KBM-7 (cell line): ENCODE measurements around the gene LGR5.
"Not testable (repeated sequence)": the region's sequence is repeated elsewhere in the genome, so short reads cannot be mapped to it uniquely, and the experiment has no call there.

ENCODE experiments used
- DNase-seq: peaks from one replicate; pipeline ENCODE4 v3.0.0-alpha.2; 2015
- in situ Hi-C: fragments of 300-500 bp; cut with MboI; formaldehyde crosslinking; loops from 2 replicates; pipeline ENCODE4 v1.14.3; 2020; ENCODE audit warnings: low sequenced_read_pairs, low pct_unique_long_range_greater_than_20kb, mixed read lengths

Gene LGR5

DNA sequence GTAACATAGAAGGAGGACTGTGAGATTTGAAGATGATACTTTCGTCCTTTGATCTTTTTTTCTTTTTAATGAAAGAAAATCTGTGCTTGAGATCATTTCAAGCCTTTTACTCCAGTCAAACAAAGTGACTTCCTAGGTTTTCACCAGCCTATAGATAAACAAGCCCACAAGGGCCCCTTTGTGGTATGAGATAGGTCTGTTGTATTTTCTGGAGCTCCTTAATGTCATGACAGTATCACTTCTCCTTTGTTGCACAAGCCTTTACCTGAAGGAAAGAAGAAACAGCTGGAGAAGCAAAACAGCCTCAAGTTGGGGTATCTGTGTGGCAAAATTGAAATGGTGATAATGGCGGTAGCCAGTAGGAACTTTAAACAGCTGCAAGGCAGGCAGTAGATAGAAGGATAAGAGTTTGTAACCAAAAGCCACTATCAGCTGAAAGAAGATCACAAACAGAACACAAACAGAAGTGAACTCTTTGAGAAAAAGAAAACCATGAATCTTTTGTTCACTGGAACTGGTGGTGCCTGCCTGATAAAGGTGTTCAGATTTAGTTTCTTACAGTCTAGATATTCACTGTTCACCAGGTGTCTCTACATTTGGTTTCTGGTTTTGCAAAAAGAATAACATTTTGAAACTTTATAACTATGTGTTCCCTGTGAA lies 96.8 kb downstream of the LGR5 start:
- DNase-seq = no peak
- in situ Hi-C loops = no loop called here

DNA sequence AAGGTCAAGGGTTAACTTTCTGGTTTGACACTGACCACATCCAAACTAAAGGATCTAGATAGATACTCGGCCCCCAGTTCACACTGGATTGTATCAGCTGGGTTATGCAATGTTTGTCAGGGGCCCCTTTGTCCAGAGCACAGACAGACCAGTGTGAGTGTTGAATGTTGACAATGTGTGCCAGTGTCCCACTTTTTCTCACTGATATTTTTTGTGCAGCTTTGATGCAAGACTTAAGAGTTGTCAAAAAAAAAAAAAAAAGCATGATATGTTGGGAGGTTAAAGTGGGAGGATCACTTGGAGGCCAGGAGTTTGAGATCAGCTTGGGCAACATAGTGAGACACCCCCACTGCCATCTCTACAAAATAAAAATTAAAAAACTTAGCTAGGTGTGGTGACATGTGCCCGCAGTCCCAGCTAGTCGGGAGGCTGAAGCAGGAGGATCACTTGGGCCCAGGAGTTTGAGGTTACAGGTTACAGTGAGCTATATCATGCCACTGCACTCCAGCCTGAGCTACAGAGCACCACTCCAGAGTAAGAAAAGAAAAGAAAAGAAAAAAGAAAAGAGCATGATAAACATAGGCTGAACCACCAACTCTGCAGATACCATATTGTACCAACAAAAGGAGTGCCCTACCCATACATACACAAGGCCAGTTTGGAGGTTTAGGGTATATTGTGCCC lies 97.5 kb downstream of the LGR5 start:
- in situ Hi-C loops = no loop called here
- no peak for DNase-seq

- in situ Hi-C loops = no loop called here
Observed at GRCh38 chr12:71538807-71539206, 99.2 kb downstream of the LGR5 start.

DNA sequence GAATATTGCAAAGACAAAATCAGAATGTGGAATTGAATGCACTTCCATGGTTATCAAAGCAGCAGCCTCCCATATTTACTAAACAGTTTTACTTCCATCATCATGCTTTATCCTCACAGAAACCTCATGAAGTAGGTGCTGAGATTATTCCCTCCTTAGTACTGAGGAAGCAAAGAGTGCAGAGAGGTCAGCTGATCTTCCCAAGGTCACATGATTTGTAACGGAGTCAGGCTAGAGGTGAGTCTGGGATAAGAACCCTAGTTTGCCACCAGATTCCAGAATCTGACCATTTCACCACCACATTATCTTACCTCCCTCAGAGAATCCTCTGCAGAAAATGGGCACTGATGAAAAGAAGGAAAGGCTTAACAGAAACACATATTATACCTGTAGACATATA lies 102.0 kb downstream of the LGR5 start:
- in situ Hi-C loops = no loop called here
- no peak for DNase-seq

More at GRCh38 chr12:71538807-71539206, 99.2 kb downstream of the LGR5 start:
- no peak for DNase-seq

- in situ Hi-C loops = no loop called here
- no peak for DNase-seq
Observed at GRCh38 chr12:71546322-71546861, 106.8 kb downstream of the LGR5 start.

DNA sequence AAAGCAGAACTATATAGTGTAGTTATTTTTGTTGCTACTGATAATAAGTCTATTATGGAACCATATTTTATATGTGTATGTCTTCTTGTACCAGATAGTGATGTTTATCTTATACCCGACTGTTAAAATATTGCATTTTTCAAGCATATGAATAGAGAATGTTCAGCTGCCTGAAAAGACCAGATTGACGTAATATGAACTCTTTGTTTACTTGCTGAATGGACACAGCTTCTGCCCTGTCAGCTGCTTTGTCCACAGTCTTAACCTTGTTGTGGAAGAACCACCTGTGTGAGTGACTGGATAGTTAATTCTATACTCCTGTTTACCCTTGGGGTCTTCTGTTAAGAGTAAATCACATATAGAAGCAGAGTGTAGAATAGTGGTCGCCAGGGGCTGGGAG lies 109.3 kb downstream of the LGR5 start:
- DNase-seq = no peak
- in situ Hi-C loops = no loop called here

DNA sequence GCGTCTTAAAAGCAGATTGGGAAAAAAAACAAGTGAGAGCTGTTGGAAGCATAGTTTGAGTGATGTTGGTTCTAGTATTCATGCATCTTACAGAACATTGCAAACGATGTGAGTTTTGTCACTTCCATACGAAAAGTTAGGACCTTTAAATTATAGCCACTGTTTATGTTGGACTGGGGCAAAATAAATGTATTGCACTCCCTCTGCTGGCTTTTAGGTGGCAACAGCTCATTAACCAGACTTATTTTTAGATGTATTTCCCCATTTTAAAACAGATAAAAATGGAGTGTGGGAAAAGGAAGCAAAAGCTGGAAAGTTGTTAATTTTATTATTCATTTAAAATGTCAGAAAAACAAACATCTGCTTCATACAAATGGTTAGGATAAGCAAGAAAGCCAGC lies 111.9 kb downstream of the LGR5 start:
- DNase-seq = peak; percentile 46
- in situ Hi-C loops = no loop called here

DNA sequence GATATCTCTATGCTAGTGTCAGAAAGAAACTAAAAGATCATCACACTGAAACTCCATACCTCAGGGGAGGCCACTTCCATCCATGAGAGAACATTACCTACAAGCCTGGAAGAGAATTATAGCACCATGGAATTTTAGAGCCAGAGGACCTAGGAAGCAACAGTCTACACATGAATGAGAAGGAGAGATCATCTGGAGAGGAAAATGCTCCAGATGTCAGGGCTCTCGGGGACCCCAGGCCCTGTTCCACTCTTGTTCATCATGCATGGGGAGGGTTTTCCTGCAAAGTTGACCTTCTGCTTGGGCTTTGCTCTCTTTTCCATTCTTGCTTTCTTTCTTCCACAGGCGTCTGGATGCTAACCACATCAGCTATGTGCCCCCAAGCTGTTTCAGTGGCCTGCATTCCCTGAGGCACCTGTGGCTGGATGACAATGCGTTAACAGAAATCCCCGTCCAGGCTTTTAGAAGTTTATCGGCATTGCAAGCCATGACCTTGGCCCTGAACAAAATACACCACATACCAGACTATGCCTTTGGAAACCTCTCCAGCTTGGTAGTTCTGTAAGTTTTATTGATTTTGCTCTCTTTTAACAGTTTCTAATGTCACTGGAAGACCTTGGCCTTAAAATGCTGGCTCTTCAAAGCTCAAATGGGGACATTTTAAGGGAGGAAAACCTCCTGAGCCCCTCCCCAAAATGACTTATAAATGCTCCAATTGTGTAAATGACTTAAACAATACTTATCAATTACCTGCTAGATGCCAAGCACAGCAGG lies 113.3 kb downstream of the LGR5 start:
- in situ Hi-C loops = no loop called here
- DNase-seq = no peak

DNA sequence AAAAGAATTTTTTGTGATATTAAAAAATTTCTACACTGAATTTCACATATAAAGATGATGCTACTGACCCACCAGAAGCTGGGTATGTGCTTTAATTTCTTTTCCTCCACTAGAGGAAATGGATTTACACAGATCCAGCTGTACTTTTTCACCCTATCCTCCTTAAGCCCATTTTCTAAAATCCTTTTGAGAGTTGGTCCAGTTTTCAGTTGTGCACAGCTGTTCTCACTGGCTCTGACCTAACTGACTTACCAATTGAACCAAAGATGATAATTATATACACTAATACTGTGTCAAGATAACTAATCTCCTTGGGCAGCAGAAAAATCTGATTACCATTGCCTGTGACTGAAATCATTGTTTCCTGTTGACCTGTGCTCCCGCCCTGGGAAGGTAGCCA lies 115.6 kb downstream of the LGR5 start:
- in situ Hi-C loops = no loop called here
- no peak for DNase-seq

DNA sequence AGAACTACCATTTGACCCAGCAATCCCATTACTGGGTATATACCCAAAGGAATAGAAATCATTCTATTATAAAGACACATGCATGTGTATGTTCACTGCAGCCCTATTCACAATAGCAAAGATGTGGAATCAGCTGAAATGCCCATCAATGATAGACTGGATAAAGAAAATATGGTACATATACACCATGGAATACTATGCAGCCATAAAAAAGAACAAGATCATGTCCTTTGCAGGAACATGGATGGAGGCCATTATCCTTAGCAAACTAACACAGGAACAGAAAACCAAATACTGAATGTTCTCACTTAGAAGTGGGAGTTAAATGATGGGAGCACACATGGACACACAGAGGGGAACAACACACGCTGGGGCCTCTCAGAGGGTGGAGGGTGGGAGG lies 116.2 kb downstream of the LGR5 start:
- in situ Hi-C loops, DNase-seq: not testable (repeated sequence)

DNA sequence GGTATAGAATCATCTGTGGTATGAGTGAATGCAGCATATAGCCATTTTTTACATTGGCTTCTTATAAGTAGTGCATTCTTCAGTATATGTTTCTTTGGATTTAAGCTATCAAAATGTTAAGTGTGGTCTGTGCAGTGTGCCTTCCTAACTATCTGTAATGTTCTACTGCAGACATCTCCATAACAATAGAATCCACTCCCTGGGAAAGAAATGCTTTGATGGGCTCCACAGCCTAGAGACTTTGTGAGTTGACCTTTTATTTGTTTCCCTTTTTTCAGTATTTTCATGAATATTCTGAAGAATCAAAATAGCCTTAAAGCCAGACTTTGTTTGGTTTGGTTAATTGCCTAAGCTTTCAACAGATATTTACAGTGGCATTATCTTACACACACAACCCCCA lies 116.8 kb downstream of the LGR5 start:
- in situ Hi-C loops = no loop called here
- no peak for DNase-seq

- in situ Hi-C loops = no loop called here
- no peak for DNase-seq
Observed at GRCh38 chr12:71556875-71557274, 117.3 kb downstream of the LGR5 start.

DNA sequence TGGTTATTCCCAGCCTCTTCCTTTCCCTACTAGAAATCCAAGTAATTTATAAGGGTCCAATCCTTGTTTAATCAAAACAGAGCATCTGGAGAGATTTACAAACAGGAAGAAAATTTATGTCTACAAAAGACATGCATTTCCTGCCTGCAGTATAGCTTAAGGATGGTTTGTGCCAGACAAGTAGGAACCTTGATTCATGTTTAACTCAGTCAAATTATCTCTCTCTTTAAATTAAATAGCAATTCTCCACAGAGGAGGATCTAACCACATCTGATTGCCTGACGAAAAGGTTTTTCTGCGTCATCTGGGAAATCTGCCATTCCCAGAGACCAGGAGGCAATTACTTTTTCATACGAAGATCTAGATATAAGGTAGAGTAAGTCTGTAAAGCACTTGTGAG lies 118.8 kb downstream of the LGR5 start:
- no peak for DNase-seq
- in situ Hi-C loops = no loop called here

DNA sequence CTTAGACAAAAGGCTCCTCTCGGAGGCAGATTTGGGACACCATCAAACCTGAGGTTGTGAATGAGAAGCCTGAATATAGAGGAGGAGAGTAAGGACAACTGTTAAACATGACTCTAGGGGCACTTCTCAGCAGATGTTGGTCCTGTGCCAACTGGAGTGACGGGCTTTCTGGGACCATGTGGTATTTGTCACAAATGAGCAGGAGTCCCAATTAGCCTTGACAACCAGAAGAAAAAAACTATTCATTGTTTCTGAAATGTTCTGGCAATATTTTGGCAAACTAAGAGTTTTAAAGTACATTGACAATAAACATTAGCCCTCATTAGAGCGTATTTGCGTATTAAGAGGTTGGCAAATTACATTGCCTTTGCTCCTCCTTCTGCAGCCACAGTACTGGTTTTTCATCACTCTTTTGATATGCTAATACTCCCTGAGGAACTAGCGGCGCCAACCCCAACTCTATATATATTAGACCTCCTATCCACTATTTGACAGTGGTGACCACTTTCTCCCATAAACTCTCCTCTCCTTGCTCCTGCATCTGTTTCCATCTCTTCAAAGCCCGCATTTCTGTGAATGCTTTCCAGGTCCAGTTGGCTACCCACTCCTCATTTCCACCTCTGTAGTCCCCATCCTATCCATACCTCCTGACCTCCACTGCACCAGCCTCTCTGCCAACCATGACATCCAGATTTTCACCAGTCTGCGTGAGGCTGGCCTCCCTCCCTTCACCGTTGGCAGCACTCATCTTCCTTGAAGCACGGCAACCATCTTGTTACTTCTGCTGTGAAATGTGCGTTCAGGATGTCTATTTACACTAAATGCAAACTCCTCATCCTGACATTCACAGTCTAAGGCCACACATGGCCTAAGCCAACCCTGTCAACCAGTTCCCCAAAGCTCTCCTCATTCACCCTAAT lies 123.3 kb downstream of the LGR5 start:
- no peak for DNase-seq

DNA sequence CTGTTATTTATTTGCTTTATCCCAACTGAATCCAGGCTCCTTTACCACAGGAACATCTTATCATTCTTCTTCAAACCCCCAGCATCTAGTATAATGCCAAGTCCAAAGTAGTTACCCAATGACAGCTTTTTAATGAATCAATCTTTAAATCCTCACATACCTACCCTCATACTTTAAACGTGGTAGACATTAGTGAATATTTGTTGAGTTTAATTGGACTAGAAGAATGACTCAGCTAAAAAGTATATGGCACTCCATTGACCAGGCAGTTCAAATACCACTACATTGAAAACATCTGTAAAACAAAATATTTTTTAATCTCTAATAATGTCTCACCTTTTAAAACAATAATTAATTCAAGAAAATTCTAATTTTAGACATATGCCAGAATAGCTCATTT lies 125.9 kb downstream of the LGR5 start:
- DNase-seq = no peak
- in situ Hi-C loops = no loop called here

More for the DNA sequence above, 123.3 kb downstream of the LGR5 start:
- in situ Hi-C loops = no loop called here

DNA sequence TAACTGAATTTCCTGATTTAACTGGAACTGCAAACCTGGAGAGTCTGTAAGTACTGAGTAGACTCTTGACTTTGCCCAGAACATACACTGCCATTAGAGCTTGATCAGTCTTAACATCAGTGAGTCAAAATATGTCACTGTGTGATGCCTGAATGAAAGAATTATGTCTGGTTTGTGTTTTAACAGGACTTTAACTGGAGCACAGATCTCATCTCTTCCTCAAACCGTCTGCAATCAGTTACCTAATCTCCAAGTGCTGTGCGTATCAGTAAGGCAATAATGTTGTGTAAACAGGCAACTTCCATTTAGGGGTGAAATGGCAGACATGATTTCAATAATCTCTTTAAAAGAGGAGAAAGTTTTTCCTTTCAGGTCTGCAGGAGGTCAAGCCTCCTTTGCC lies 127.1 kb downstream of the LGR5 start:
- in situ Hi-C loops = no loop called here
- no peak for DNase-seq

DNA sequence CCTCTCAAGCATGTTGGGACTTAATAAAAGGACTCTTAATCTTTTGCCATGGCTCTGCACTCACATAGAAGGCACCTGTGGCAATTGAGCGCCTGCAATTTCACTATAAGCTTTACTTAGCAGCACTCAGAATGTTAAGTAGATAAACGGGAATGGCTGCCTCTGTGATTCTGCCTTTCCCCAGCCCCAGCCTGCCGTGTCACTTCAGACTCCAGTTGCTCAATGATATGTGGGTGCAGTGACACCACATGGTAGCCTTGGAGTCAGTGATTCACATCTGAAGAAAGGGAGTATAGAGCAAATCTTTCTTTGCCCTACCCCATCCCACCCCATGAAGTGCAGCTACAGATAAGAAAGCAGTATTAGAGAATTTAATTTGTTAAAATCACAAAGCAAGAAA lies 127.9 kb downstream of the LGR5 start:
- in situ Hi-C loops = no loop called here
- DNase-seq = no peak

DNA sequence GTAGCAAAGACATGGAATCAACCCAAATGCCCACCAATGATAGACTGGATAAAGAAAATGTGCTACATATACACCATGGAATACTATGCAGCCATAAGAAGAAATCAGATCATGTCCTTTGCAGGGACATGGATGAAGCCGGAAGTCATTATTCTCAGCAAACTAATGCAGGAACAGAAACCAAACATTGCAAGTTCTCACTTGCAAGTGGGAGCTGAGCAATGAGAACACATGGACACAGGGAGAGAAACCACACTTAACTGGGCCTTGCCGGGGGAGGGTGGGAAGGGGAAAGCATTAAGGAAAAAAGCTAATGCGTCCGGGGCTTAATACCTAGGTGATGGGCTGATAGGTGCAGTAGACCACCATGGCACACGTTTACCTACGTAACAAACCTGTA lies 130.3 kb downstream of the LGR5 start:
- DNase-seq, in situ Hi-C loops: not testable (repeated sequence)

DNA sequence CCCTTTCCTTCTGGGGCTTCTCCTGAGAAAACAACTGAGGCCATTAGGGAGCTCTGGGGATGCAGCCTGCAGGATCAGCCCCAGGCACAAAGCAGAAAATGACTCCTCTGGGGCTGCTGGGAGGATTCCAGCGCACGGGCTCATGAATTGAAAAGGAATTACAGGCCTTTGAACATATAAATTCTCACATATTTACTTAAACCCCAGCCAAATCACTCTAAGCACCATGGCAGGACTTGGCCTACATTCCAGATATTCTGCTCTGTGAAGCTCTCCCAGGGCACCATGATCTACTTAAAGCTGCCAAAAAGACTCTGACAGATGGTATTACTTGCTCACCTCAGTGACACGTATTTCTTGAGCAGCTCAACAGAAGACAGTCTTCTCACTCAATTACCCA lies 136.9 kb downstream of the LGR5 start:
- DNase-seq = no peak
- in situ Hi-C loops = no loop called here
